ENCODE results near the gene DAB2. TPM values are rescaled to one million over a fixed set of nuclear protein-coding genes. Genes with fewer than 3 reads are reported as not detected.

Gene DAB2
- total RNA-seq, 4 donors from 2014 or later: 107 to 293 (median 247) TPM

DNA sequence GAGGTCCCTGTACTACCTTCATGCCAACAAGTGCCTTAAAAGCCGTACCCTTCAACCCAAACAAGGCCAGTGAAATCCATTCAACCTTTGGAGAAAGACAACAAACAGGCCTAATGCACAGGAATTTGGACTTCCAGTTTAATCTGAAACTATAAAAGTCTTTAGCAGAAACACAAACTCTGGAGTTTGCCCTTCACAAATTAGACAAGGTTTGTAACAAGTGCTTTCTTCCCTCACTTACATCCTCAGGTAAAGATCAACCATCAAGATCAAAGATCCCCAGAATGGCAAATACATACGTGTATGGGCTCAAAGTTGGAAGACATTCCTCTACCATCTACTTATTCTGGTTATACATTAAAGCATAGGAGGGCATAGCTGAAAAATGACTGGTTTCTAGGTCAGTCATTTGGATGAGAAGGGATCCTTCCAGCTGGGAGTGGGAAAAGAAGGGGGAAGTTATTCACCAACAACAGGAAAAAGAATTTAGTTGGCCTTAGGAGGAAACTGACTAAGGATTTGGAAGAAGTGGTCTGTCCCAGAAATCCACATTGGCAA lies 2.0 kb downstream of the DAB2 start:
- TF ChIP-seq, protein P1, sequence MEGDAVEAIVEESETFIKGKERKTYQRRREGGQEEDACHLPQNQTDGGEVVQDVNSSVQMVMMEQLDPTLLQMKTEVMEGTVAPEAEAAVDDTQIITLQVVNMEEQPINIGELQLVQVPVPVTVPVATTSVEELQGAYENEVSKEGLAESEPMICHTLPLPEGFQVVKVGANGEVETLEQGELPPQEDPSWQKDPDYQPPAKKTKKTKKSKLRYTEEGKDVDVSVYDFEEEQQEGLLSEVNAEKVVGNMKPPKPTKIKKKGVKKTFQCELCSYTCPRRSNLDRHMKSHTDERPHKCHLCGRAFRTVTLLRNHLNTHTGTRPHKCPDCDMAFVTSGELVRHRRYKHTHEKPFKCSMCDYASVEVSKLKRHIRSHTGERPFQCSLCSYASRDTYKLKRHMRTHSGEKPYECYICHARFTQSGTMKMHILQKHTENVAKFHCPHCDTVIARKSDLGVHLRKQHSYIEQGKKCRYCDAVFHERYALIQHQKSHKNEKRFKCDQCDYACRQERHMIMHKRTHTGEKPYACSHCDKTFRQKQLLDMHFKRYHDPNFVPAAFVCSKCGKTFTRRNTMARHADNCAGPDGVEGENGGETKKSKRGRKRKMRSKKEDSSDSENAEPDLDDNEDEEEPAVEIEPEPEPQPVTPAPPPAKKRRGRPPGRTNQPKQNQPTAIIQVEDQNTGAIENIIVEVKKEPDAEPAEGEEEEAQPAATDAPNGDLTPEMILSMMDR (IDR thresholded peaks at IDR 0.05; ENCODE audit: low read depth): no peak

- TF ChIP-seq, protein P1 (IDR thresholded peaks at IDR 0.05; ENCODE audit: low read depth): no peak
Observed at GRCh38 chr5:39422036-39422606, 2.7 kb downstream of the DAB2 start.

DNA sequence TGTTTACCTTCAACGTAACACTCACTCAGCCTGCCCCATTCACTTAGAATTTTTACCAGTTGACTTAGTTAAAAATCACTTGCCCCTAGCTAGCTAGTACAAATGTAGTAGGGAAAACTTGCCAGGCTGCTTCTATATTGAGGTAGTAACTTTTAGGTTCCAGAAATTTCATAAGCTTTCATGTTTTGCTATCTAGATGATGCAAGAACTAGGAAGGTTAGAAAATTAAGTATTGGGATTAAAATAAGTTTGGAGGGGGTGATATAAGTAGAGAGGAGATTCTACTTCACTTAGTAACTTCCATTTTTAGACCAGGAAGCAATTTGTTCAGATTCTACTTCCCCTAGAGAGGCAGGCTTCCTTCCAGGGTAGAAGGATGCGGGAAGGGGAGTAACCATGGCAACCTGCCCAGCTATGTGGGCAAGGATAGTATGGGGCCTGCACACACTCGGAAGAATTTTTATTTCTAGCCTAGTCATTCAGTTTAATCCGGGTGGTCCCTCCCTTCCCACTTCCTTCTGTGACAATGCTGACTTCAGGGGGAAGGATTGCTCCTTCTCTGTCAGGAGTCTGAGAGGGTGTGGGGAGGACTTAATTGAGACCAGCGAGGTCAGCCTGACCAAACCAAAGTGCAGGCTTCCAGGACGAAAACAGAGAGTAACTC lies 4.2 kb downstream of the DAB2 start:
- TF ChIP-seq, protein P1 (IDR thresholded peaks at IDR 0.05; ENCODE audit: low read depth): no peak

- TF ChIP-seq, protein P1 (IDR thresholded peaks at IDR 0.05; ENCODE audit: low read depth): no peak
Observed at GRCh38 chr5:39419796-39420195, 5.0 kb downstream of the DAB2 start.

DNA sequence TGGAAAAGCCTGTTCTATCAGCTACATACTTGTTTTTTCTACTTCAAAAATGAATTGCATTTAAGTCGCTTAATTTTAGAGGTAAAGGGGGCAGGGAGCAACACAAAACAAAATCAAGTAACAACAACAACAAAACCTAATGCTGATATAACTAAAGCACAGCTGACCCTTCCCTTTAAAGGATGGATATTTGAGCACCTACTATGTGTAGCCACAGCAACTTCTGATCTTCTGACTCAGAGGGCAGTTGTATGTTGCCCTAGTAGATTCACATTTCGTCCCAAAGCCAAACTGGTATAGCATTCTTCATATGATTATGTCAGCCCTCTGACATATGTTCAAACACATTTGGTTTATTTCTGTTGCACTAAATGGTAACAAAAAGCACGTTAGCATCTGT lies 6.8 kb downstream of the DAB2 start:
- TF ChIP-seq, protein P1 (IDR thresholded peaks at IDR 0.05; ENCODE audit: low read depth): no peak

DNA sequence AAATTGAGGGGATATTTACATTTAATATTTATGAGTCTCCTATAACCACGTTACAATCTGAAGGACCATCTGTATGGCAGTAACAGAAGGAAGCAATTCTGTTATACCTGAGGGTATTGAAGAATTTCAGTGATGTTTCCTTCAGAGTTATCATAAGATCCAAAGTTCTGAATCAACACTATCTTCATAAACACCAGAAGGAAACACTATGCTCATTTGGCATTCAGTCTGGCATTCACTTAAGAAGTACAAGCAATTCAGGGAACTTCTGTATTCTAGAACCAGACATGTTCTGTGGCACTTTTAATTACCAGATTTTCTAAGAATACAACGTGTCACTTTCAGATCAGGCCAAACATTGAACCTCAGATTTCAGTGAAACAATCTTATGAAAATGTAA lies 9.6 kb downstream of the DAB2 start:
- TF ChIP-seq, protein P1 (IDR thresholded peaks at IDR 0.05; ENCODE audit: low read depth): no peak

DNA sequence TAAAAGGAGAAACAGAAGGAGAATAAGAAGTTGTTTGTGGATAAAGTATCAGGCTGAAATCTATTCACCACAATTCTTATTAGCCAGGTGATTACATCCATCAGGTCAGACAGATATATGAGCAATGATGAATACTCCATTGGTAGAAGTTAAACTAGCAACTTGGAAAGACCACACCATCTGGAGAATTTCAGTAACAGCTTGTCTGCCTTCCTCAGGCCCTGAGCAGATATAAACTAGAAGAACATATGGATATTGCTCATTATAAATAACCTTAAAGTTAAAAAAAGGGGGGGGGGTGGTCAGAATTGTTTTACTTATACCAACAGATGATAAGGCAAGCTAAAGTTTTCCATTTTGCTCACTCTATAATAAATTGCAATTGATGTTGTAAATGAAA lies 10.4 kb downstream of the DAB2 start:
- TF ChIP-seq, protein P1 (IDR thresholded peaks at IDR 0.05; ENCODE audit: low read depth): no peak

Data from subcutaneous adipose tissue (tissue), 4 donors.